ENCODE data around the gene TSPAN32. TPM values are rescaled to one million over a fixed set of nuclear protein-coding genes. Genes with fewer than 3 reads are reported as not detected.

TSPAN32 gene
- polyA plus RNA-seq, 10 donors, result 2.0 to 5.6 (median 2.5) TPM

DNA sequence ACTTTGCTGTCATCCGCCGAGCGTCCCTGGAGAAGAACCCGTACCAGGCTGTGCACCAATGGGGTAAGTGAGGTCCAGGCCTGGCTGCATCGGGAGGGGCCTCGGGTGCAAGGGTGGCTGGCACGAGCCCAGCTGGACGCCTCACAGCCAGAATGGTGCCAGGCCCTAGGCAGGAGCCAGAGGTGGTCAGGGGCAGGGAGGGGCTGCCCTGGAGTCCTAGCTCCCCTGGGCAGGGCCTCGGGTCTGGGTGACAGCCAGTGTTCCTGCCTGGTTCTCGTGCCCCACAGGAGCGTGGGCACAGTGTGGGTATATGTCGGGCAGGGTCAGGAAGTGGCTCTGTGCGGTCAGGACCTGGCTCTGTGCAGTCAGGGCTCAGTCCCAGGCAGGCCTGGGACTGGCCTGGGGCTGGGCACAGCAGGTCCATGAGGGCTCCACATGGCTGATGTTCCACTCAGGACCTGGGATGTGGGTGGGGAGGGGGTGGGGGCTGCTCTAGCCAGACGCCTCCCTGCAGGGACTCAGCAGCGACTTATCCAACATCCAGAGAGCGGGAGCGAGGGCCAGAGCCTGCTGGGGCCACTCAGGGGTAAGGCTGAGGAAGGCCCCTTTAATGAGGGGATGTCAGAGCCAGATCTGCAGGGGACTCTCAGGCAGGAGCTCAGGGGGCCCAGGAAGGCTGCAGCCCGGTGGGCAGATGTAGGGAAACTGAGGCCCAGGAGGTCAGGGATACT is 1.2 kb downstream of the TSPAN32 start:
- DNase-seq, result peak in 1 of 3 donors; percentile 36

DNA sequence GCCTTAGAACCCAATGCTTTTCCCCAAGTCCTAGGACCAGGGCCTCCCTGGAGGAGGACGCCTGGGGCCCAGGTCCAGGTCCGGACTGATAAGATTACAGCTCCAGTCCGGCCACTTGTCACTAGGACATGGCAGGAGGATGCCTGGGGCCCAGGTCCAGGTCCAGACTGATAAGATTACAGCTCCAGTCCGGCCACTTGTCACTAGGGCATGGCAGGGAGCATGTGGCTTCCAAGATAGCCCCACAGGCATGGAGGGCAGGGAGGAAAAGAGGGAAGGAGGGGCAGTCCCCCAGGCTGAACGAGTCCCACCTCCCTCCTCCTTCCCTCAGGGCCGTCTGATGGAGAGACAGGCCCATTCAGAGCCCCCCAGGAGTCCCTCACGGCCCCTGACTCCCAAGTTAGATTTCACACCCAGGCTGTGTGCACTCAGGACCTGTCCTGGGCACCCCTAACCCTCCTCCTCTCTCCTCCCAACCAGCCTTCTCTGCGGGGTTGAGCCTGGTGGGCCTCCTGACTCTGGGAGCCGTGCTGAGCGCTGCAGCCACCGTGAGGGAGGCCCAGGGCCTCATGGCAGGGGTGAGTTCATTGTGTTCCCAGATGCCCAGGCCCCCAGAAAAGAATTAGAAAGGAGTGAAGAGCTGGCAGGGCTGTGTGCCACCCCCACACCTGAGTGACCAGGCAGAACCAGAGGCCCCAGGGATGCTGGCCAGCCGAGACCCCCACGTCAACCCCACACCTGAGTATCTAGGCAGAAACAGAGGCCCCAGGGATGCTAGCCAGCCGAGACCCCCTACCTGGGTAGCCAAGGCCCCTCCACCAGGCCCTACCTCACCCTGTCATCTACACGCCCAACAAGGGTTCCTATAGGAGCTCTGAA is 2.1 kb downstream of the TSPAN32 start:
- DNase-seq, result peak in 1 of 3 donors; percentile 44

GRCh38 chr11:2304506-2305139 is 2.8 kb downstream of the TSPAN32 start:
- DNase-seq, result peak in 1 of 3 donors; percentile 44

DNA sequence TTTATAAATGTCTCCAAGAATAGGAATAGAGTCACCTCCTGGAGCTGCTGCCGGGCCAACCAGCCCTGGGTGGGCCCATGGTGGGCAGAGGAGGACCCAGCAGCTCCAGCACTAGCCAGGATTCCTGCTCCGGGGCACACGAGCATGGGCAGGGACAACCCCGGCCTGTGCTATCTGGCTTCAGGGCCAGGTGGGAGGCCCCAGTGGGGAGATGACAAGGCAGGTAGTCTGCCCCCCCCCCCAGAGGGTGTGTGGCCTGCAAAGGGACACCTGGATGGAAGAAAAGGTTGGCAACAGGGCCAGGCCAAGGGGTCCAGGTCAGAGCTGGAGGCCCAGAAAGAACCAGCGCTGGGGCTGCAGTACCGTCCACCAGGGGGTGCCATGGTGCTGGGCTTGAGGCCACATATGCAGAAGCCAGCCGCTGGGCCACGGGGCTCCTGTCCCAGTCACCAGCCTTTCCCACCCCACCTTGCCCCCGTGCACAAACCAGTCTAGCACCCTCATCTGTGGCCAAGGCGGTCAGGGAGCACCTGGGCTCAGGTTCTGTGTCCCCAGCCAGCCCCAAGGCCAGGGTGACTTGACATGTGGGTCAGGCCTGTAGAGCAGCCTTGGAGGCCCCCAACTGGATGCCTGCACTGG is 3.4 kb downstream of the TSPAN32 start:
- peak; percentile 52 to 86 (median 75) for DNase-seq

DNA sequence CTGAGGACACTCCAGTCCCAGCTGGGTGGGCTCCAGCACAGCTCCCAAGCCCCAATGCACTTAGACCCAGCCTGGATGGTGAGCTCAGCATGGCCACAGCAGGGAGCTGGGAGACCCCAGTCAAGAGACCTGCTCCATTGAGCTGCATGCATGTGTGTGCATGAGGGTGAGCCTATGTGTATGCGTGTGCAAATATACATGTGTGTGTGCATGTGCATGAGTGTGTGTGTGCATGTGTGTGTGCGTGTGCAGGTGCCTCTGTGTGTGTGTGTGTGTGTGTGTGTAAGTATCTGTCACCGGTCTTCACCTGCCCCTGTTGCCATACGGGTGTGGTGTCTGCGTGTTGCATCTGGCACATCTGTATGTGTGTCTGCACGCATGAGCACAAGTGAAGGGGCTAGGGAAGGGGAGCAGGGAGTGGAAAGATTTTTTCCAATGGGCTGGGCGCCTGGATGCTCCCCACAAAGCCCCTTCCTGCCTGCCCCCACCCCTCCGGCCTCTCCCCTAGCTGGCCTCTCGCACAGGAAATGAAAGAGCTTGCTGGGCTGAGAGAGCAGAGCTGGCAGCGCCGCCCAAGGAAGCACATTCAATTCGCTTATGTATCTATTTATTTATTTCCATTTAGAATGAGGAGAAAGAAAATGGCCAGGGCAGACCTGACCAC is 4.1 kb downstream of the TSPAN32 start:
- DNase-seq, result peak; percentile 63 to 96 (median 92)

- DNase-seq, result peak; percentile 89 to 97 (median 95)
Measured at GRCh38 chr11:2306452-2306823, 4.6 kb downstream of the TSPAN32 start.

- DNase-seq, result no peak
Measured at GRCh38 chr11:2306877-2307500, 5.2 kb downstream of the TSPAN32 start.

GRCh38 chr11:2307501-2308331 is 5.9 kb downstream of the TSPAN32 start:
- no peak for DNase-seq

DNA sequence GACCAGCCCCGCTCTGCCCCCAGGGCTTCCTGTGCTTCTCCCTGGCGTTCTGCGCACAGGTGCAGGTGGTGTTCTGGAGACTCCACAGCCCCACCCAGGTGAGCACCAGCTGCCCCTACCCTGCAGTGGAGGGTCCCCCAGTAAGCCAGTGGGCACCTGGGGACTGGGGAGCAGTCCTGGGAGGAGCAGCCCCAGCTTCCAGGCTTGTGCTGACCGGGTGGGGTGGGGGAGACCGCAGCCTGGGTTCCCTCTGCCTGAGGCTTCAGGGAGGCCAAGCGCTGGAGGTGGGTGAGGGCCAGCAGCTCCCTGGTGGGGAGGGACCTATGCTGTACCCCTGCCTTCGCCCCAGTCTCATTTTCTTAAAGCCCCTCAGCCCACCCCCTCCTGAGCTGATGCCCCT is 6.9 kb downstream of the TSPAN32 start:
- no peak for DNase-seq

- no peak for DNase-seq
Measured at GRCh38 chr11:2309251-2310072, 7.6 kb downstream of the TSPAN32 start.

- DNase-seq, result no peak
Measured at GRCh38 chr11:2310073-2310785, 8.4 kb downstream of the TSPAN32 start.

DNA sequence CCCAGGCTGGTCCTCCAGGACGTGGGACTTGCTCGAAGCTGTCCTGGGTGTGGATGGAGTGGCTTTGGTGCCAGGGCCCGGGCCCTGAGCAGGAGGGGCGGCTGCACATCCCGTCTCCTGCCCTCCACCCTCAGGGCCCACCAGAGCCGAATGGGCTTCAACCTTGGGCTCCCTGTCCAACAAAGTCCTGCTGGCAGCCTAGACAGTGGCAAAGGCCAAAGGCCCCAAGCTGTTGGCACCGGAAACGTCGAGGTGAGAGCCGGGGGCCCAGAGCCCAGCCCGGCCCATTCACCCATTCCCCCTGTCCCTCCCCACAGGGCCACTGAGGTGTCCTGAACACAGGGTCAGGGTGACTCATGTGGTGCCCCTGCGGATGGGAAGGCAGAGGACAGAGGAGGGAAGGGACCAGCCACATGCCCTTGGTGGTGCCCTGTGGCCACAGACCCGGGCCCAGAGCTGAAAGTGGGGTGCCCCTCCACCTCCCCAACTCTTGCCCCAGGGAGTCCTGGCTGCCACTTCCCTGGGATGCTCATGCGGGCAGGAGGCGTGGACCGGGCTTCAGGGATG is 9.1 kb downstream of the TSPAN32 start:
- DNase-seq, result no peak

- DNase-seq, result no peak
Measured at GRCh38 chr11:2311353-2312133, 9.7 kb downstream of the TSPAN32 start.

DNA sequence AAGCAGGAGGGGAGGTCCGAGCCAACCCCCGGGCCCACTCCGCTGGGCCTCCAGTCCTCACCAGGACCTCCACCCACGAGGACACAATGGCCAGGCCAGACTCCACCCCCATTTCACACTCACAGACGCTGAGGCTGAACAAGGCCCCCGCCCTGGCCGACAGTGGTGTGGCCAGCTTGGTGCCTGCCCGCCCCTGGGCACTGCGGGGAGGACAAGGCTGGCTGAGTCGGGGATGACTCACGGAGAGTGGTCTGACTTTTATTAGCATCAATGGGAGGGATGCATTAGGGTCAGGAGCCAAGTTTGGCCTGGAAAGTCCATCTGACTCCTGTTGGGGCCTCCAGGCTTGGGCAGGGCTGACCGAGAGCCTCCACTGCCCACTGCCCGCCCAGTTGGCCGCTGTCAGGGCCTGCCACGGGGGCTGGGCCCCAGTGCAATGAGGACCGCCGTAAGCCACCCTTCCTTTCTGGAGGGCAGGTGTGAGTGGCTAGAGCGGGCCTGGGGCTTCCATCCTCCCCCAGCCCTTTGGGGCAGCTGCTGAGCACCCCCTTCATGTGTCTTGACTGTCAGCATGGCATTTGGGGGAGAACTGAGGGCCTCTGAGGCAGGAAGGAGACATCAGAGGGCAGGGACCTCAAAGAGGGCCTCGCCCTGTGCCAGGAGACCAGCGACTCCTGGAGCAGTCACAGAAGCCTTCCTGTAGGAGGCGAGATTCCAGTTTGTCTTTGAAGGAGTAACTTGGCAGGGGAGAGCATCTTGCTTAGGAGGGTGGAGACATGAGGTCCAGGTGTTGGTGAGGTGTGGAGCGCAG is 10.6 kb downstream of the TSPAN32 start:
- peak in 1 of 3 donors; percentile 53 for DNase-seq

GRCh38 chr11:2313051-2313951 is 11.5 kb downstream of the TSPAN32 start:
- no peak for DNase-seq
